MM.1S (cell line): Measurements from ENCODE around the gene CDT1.

Experiments used
- DNase-seq: peaks from one replicate; pipeline ENCODE4 v3.0.0-alpha.2; 2015
- H2AFZ ChIP-seq: fragments of 300-600 bp; sonication (generic); 2 replicates; pipeline ENCODE4 v1.6.0; 2016; ENCODE audit warnings: antibody characterized with exemption, low read length
- H3F3A ChIP-seq: fragments of 300-600 bp; sonication (generic); 2 replicates; pipeline ENCODE4 v1.6.1; 2016; ENCODE audit warnings: mild to moderate bottlenecking, antibody characterized with exemption, low read length, moderate library complexity, mixed read lengths; ENCODE audit not compliant: insufficient read depth
- H3K27ac ChIP-seq: fragments of 300-600 bp; sonication (generic); 2 replicates; pipeline ENCODE4 v1.5.1; 2016; ENCODE audit warnings: mild to moderate bottlenecking, low read length
- H3K27me3 ChIP-seq: fragments of 300-600 bp; sonication (generic); replicated peaks from 2 replicates; pipeline ENCODE4 v1.6.0; 2016; ENCODE audit warnings: low read length; ENCODE audit not compliant: insufficient read depth
- H3K36me3 ChIP-seq: fragments of 300-600 bp; sonication (generic); replicated peaks from 2 replicates; pipeline ENCODE4 v1.6.1; 2016; ENCODE audit warnings: mild to moderate bottlenecking, low read length, mixed read lengths; ENCODE audit not compliant: insufficient read depth
- H3K4me1 ChIP-seq: fragments of 300-600 bp; sonication (generic); 2 replicates; pipeline ENCODE4 v1.6.1; 2016; ENCODE audit warnings: low read length, mixed read lengths
- H3K4me2 ChIP-seq: fragments of 300-600 bp; sonication (generic); 2 replicates; pipeline ENCODE4 v1.6.0; 2016; ENCODE audit warnings: low read depth, low read length
- H3K4me3 ChIP-seq: fragments of 300-600 bp; sonication (generic); 2 replicates; pipeline ENCODE4 v1.5.1; 2016; ENCODE audit warnings: low read length, mixed read lengths
- H3K79me2 ChIP-seq: fragments of 300-600 bp; sonication (generic); 2 replicates; pipeline ENCODE4 v1.6.1; 2016; ENCODE audit warnings: mixed run types, low read length, mixed read lengths
- H3K9ac ChIP-seq: fragments of 300-600 bp; sonication (generic); 2 replicates; pipeline ENCODE4 v1.6.1; 2016; ENCODE audit warnings: low read length, mixed read lengths
- H3K9me2 ChIP-seq: fragments of 300-600 bp; sonication (generic); replicated peaks from 2 replicates; pipeline ENCODE4 v1.6.1; 2016; ENCODE audit warnings: mild to moderate bottlenecking, low read length, mixed read lengths; ENCODE audit not compliant: insufficient read depth
- H3K9me3 ChIP-seq: fragments of 300-600 bp; sonication (generic); replicated peaks from 2 replicates; pipeline ENCODE4 v1.6.1; 2016; ENCODE audit warnings: mild to moderate bottlenecking, low read length, mixed read lengths; ENCODE audit not compliant: insufficient read depth
- H4K20me1 ChIP-seq: fragments of 300-600 bp; sonication (generic); 2 replicates; pipeline ENCODE4 v1.6.1; 2016; ENCODE audit warnings: mild to moderate bottlenecking, low read length, moderate library complexity, mixed read lengths; ENCODE audit not compliant: insufficient read depth
- CTCF ChIP-seq: fragments of 300-600 bp; sonication (generic); IDR thresholded peaks from 2 replicates; pipeline ENCODE4 v1.5.1; 2016; ENCODE audit warnings: antibody characterized with exemption, low read length, mixed read lengths
- EZH2 ChIP-seq: fragments of 300-600 bp; sonication (generic); optimal IDR thresholded peaks from 2 replicates; pipeline ENCODE3; 2017; ENCODE audit warnings: low read depth, mild to moderate bottlenecking, antibody characterized with exemption, low read length, mixed read lengths
- EZH2phosphoT487 ChIP-seq: fragments of 300-600 bp; sonication (generic); IDR thresholded peaks from 2 replicates; pipeline ENCODE4 v1.6.1; 2018; ENCODE audit warnings: antibody characterized with exemption, low read length

CDT1 gene

GRCh38 chr16:88830258-88830657 lies 26.7 kb downstream of the CDT1 start:
- Histone ChIP-seq H3K27me3 (peaks cover 4% of the 10 kb centered on the region; the same call in 1 of the 2 replicates), H3K4me1 (no peaks in the 10 kb centered on the region), H3K79me2 (no peaks in the 10 kb centered on the region), H3K9me3 (no peaks in the 10 kb centered on the region), H3K4me2 (no peak overlapping the region), H3K4me3 (no peak overlapping the region), H3F3A (no peaks in the 10 kb centered on the region), H2AFZ (no peak overlapping the region), H3K9ac (no peak overlapping the region), H3K9me2 (no peaks in the 10 kb centered on the region), H3K36me3 (no peaks in the 10 kb centered on the region), H3K27ac (no peak overlapping the region), H4K20me1 (no peaks in the 10 kb centered on the region)
- no peak for DNase-seq
- TF ChIP-seq EZH2phosphoT487 (no peak), EZH2 (no peak), CTCF (no peak)

GRCh38 chr16:88830783-88831182 lies 27.2 kb downstream of the CDT1 start:
- Histone ChIP-seq H3K36me3 (no peaks in the 10 kb centered on the region), H3K27ac (no peak overlapping the region), H2AFZ (no peak overlapping the region), H3K4me1 (no peaks in the 10 kb centered on the region), H3K9me3 (no peaks in the 10 kb centered on the region), H3K4me2 (no peak overlapping the region), H3K9me2 (no peaks in the 10 kb centered on the region), H3F3A (no peaks in the 10 kb centered on the region), H4K20me1 (no peaks in the 10 kb centered on the region), H3K79me2 (no peaks in the 10 kb centered on the region), H3K9ac (no peak overlapping the region), H3K4me3 (no peak overlapping the region), H3K27me3 (peaks cover 4% of the 10 kb centered on the region; the same call in 1 of the 2 replicates)
- TF ChIP-seq CTCF = no peak
- no peak for TF ChIP-seq EZH2phosphoT487
- TF ChIP-seq EZH2 = no peak
- no peak for DNase-seq

GRCh38 chr16:88831838-88832237 lies 28.2 kb downstream of the CDT1 start:
- no peaks in the 10 kb centered on the region for H3F3A ChIP-seq
- TF ChIP-seq EZH2 = no peak
- TF ChIP-seq CTCF = no peak
- no peak for TF ChIP-seq EZH2phosphoT487
- no peaks in the 10 kb centered on the region for H3K79me2 ChIP-seq
- no peak overlapping the region for H2AFZ ChIP-seq
- no peaks in the 10 kb centered on the region for H3K9me2 ChIP-seq
- H3K9me3 ChIP-seq = no peaks in the 10 kb centered on the region
- H3K27ac ChIP-seq = no peak overlapping the region
- H3K36me3 ChIP-seq = no peaks in the 10 kb centered on the region
- no peak for DNase-seq
- H3K4me2 ChIP-seq = no peak overlapping the region
- H3K4me1 ChIP-seq = no peaks in the 10 kb centered on the region
- no peaks in the 10 kb centered on the region for H4K20me1 ChIP-seq
- H3K4me3 ChIP-seq = no peak overlapping the region
- H3K9ac ChIP-seq = no peak overlapping the region
- peaks cover 4% of the 10 kb centered on the region; the same call in 1 of the 2 replicates for H3K27me3 ChIP-seq
